HG03442 (cell line): Measurements from ENCODE around the gene TMX4.

ENCODE experiments used
- ATAC-seq: cut with Tn5 transposase; IDR thresholded peaks from one replicate; pipeline ENCODE4 v1.9.1; 2021; ENCODE audit warnings: mild to moderate bottlenecking, moderate library complexity; ENCODE audit not compliant: unreplicated experiment

Gene TMX4

DNA sequence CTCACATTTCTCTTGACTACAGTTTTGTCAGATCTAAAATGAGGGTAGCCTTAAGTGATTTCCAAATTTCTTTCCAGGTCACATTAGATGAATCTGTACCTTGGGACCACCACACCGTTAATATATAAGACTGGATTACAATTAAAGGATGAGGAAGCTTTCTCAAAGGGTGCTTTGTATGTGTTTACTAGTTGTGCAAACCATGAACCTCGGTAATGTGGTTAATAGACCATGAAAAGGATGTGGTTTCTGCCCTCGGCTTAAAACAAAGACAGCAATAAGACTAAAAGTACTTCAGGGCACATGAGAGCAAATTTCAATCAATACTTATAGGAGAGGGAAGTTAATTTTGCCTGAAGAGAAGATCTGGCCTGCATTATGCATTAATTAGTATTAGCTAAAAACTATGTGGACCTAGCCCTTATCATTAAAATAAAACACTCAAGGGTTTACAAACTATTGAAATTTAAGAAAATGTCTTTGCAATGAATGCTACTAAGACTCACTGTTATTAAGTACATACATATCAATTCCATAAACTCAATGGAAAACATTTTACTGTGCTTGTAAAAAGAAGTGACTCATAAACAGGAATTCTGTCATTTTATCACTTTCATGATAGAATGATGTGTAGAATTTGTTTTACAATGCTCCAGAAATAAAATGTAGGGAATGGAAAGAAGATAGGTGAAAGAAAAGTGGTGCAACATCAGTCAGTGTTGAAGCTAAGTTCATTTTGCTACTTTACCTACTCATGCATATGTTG, 936 bp upstream of the TMX4 start:
- peak; percentile 32 for ATAC-seq

DNA sequence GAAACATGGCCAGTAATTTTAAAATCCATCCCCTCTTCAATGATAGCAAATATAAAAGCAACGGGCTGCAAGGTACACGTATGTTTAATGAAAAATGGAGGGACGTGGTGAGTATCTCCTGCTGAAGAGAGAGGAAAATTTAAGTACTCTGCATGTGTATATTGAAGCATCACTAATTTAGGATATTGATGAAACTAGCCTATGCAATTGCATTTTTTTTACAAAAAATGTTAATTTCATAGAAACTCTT, 362 bp upstream of the TMX4 start:
- no peak for ATAC-seq

DNA sequence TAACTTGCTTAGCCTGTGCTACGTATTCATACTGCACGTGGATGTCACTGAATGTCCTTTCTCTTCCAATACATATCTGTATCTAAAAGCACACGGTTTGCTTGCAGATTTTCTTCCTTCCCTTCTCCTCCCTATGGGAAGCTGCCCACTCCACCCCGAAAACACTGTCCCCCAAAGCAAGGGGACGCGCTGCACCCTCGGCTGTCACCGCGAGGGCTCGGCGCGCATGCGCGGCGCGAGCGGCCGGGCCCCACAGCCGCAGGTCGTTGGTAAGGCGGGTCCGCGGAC, 659 bp downstream of the TMX4 start:
- peak; percentile 64 for ATAC-seq

DNA sequence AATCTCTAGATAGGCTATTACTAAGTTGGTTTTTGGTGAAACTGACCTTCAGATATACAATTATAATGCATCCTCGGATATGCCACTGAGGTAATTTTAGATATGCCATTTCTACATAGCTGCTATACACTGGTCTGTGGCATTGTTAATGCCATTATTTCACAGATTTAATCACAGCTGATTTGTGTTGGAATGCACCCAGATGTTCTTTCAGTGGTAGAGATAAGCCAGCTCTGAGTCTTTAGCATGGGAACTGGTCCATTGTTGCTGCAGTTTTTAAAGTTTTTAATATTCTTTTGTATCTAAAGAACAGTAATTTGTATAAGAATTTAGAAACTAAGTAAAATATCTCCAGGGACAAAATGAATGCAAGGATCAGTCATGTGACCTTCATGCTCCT, 6.8 kb downstream of the TMX4 start:
- no peak for ATAC-seq

DNA sequence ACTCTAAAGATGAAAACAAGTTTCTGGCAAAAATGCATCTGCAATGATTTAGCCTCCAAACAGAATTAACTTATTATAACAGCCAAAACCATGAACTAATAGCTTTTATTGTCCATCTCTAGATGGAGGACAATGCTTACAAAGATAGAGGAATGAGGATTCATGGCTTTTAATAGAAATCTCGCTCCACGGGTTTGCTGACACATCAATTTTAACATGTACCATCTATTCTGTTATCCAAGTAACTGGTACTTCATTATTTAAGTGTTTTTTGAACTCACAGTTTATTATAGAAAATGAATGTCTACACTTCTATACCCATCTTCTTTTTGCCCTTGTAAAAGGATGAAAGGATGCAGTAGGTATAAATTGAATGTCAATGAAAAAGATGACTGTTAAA, 10.8 kb downstream of the TMX4 start:
- ATAC-seq, result no peak

DNA sequence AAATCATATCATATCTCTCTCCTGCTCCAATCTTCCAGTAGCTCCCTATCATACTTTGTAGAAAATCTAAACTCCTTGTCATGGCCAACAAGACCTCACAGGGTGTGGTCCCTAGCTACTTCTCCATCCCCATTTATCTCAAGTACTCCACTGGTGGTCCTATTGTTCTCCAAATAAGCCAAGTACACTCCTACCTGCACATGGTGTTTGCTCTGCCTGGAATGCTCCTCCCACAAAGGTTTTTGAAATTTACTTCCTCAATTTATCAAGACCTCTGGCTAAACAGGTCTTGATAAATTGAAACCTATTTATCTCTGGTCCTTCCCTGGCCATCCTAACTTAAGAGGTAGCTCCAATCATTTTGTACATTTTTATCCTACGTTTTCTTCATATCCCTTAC, 12.1 kb downstream of the TMX4 start:
- ATAC-seq, result no peak

DNA sequence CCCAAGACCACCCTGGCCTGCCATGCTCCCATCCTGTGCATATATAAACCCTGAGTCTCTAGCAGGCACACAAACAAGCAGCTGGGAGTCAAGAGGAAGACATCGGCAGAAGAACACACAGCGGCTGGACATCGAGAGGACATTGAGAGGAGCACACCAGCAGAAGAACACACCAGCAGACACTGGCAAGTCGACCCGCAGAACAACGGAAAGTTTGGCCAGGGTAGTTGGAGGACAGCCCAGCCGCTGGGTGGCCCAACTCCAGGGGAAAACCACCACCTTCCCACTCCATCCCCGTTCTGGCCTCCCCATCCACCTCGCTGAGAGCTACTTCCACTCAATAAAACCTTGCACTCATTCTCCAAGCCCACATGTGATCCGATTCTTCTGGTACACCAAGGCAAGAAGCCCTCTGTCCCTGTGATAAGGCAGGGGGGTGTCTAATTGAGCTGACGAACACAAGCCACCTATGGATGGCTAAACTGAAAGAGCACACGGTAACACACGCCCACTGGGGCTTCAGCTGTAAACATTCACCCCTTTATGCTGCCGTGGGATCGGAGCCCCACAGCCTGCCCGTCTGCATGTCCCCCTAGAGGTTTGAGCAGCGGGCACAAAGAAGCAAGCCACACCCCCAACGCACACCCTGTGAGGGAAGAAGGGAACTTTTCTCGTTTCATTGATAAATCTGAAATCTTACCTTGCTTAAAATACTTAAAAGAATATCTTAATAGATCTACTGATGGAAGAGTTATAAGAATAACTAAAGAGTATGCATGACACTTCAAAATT, 13.8 kb downstream of the TMX4 start:
- no peak for ATAC-seq

DNA sequence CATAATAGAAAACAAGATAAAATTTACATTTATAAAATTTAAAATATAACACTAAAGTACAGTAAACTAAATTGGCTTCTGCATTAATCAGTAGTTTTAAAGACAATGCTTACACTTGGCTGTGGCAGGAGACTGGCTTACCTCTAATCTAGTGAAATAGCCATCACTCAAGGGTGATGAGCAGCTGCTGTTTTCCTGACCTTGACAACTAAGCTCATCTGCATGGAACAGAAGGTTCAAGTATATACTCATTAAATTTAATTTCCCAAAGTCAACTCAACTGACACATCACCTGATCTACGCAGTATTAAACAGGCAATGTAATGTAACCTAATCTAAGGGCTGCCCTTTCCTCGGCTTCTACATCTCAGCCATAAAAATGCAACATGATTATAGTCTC, 14.5 kb downstream of the TMX4 start:
- no peak for ATAC-seq

DNA sequence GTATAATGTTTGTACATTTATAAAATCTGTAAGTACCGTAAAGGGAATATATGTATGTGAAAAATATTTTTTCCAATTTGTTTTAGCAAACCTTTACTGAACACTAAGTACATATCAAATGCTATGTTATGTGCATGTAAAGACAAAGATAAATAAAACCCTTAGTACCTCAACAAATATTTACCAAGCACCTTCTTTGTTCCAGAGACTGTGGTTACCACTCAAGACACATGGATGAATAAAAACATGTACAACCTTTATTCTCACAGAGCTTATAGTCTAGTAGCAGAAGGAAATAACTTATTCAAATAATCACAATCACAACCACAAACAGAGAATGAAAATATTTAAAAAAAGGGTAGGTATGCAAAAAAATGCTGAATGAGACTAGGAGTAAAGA, 17.5 kb downstream of the TMX4 start:
- ATAC-seq, result no peak

DNA sequence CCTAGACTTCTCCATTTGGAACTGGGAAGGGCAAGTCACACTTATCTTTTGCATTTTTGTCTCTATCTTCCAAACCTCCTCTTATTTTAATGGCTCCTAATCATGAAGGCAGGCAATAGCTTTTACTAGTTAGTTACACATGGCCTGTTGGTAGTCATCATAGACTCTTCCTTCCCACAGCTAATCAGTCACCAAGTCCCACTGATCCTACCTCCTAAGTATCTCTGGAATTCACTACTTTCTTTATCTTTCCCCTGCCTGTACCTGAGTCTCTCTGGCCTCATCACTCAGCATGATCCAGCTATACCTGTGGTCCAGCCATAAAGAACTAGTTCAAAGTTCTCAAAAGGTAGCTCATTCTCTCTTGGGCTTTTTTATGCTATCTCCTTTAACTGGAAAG, 18.8 kb downstream of the TMX4 start:
- ATAC-seq, result no peak

DNA sequence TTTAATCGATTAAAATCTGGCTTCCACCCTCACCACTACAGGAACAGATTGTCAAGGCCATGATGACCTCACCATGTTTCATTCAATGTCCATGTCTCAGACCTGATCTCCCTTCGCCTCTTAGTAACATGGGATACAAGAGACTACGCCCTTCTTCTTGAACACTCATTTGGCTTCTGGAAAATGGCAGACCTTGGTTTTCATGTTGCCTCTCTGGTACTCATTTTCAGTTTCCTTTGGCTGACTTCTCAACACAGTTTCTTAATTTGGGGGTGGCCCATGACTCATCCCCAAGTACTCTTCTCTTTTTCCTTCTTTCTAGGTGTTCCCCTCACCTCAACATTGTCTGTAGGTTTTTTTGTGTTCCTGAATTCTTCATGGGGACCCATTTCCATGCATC, 22.7 kb downstream of the TMX4 start:
- no peak for ATAC-seq

DNA sequence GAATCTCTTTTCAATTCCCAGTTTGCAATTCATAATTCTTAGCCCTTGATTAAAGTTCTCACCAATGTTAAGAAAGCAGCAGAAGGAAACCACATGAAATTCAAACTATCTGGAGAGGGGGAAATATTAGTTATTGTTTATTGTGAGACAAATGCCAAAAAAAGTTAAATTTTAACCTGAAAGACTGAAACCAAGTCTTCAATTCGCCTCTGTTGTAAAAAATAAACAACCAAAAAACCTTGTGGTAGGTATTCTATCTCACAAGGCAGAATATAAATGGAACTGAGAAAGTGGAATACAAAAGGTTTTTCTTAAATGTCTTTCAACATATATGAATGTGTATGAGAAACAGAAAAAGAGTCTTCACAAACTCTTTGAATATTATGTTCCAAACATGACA, 24.8 kb downstream of the TMX4 start:
- no peak for ATAC-seq

DNA sequence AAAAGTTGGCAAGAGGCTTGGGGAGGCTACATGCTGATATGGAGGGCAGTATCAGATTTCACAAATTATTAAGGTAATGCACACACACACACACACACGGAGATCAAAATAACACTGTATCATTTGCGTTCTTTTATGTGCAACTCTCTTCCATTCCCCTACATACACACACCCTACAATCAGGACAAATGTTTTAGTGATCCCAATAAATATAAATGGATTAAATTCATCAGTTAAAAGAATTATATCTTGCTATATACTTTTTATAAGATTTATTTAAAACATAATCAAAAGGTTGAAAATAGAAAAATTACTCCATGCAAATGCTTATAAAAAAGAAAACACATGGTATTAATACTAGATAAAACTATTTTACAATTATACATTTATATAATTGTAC, 25.9 kb downstream of the TMX4 start:
- ATAC-seq, result no peak

DNA sequence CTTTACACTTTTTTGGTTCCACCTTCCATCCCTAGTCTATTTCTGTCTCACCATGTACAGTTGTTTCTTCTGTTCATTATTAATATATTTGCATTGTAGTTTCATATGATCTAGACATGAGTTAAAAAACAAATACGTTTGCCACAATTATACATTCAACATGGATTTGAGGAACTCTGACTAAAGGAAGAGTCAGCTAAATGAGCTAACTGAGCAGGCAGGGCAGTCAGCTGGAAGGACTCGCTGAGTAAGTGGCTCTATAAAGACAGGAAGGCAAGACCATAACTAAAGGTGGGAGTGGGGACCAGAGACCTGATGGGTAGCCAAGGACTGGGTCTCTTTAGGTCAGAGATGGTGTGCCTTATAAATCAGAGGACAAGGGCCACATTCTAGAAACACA, 26.3 kb downstream of the TMX4 start:
- ATAC-seq, result no peak

DNA sequence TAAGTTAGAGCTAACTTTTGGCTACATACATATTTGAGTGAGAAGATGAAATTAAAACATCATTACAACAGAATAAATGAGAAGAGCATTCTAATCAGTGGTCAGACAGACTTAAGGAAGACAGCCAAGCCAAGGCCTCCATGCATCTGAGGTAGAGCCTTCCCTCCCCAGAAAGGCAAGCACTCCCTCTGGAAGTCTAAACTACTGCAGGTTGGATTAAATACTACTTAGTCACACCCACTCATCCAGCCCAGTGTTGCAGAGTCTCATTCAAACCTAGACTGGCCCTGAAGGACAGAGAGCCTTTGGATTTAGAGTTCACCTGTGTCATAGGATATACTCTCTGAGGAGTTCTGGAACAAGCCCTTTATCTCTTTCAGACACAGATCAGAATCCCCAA, 29.2 kb downstream of the TMX4 start:
- no peak for ATAC-seq

DNA sequence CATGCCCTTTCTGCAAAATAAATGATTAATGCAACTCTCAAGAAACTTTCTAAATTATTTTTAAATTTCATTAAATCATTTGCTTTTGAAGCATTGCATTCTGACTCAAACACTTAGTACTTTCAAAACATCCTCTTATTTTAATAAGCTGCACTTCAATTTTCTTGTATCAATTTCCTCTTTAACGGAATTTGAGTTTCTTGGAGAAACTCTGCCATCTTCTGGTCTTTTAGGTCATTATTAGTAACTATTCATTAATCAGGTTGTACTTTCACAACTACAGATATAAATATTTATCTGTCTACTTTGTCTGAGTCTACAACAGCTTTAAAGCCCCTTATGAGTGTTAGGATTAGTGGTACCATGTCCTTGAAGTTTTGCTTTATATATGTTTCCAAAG, 30.2 kb downstream of the TMX4 start:
- no peak for ATAC-seq

DNA sequence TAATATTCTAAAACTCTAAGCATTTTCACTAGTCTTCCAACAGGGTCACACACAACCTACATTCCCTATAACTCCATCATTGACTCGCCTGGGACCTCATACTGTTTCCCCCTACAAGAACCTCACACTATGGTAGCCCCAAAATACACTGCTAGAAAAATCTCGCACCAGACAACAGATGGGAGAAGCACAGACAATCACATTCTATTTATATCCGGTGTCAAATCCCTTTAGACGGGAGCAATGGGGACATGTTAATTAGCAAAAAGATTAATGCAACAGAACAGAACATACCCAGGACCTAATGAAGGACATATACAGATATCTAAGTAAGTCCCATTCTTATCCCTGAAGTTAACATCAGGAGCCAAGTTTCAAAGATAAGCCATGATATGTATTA, 33.6 kb downstream of the TMX4 start:
- no peak for ATAC-seq

DNA sequence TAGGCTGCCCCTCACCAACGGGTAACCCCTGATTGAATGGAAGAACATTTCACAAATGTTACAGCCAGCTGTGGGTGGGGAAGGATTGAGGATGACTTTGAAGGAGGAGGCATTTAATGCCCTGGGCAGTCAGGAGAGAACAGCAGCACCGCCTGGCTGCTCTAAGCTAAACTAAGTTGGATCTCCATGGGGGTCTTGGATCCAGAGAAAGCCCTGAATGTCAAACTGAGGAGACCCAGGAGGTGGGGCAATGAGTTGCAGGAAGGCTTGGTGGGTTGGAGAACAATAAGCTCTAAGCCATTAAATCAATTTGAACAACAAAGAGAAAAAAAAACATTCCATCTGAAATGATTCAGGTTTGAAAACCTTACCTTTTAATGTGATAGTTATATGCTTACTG, 35.4 kb downstream of the TMX4 start:
- ATAC-seq, result no peak

DNA sequence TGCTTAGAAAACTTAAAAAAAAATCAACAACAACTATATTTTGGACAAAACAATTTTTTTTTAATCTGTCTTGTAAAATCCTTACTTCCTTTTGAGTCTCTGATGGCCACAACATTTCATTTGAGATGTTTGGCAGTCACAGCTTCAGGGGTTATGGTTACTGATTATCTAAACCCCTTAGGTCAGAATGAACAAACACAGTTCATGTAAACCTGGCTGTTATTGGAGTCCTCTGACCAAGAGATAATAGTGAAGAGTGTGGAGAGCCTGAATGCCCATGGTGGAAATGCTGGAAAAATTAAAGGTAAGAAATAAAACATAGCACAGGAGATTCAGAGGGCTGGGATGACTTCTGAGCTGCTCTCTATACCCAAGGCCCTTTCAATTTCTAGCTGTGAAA, 38.2 kb downstream of the TMX4 start:
- no peak for ATAC-seq

DNA sequence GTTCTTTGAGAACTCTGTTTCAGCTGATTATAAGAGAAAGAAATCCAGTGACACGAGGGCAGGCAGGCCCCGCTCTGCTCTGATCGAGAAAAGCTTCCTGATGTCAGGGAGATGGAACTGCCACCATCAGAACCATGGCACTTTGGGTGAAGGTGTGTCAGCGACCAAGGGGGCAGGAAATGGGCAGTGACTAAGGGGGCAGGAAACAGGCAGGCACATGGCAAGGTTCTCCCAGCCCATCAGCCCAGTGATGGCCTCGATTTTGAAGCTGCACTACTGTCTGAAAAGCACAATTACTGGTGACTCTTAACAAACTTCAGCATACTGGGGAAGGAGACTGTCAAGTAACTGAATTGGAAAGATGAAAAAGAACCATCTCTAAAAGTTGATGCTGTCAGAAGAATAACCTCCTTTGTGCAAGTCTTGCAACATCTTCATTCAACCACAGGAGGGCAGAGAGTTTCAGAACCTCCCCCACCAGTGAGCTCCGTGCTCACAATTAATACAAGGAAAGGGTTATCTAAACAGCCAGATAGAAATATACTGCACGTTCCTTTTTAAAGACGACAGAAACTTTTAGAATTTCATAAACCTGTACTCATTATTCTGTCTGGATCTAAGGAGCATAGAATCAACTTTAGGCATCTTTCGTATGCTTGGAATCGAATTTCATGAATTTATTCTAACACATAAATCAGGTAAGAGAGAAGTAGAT, 39.1 kb downstream of the TMX4 start:
- no peak for ATAC-seq

DNA sequence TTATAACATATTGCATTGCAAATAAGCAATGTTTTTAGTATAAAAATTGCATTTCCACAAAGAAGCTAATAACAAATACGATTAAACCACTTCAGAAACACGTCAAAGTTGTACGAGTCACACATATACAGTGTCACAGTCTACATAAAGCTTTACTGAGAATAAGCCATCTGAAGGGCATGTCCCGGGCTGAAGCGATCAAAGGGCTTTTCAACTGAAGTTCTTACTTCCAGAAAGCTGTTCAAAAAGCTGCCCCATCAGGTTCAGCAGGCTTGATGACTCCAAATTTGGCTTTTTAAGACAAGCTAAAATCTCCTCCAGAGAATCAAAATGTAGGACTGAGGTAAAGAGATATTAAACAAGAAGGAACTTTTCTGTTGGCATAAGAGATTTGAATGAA, 41.9 kb downstream of the TMX4 start:
- no peak for ATAC-seq

DNA sequence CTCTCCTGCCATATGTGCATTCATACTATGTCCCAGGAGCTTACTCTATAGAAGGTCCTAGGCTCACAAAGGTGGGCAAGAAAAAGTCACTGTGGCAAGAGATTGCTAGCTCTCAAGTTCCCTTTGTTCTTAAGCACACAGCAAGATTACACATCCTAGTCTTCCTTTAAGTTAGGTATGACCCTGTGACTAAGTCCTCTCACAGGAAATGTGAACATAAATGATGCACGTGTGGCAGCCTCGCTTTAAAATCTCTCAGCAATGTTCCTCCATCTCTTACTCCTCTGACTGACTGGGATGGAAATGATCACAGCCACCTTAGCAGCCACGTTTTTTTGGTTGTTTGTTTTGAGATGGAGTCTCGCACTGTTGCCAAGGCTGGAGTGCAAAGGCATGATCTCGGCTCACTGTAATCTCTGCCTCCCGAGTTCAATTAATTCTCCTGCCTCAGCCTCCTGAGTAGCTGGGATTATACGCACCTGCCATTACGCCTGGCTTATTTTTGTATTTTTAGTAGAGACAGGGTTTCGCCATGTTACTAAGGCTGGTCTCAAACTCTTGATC, 43.6 kb downstream of the TMX4 start:
- ATAC-seq, result no peak
